CD4-positive, alpha-beta T cell treated with Interleukin-17A for 1 hour (primary cell): Measurements from ENCODE around the gene OR52M1.

ENCODE experiments used
- DNase-seq: peaks from one replicate; pipeline ENCODE4 v3.0.0-alpha.2; 2020

The OR52M1 gene

GRCh38 chr11:4576880-4577279, 31.9 kb downstream of the OR52M1 start:
- no peak for DNase-seq

DNA sequence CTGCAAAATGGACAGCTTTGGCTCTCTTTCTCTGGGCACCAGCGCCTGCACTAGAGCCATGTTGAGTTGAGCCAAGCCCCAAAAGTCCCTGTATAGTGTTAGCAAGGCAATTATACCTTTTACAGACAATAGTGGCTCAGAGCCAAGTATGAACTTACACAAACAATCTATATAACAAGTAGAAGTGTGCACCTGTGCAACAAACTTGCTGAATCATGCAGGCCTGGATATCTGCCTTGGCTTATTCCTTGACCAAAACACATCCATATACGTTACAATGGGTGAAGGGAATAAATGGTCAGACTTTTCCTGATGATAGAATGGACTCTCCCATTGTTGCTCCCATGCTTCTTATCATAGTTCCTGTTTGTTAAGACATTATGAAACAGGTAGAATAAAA, 32.8 kb downstream of the OR52M1 start:
- no peak for DNase-seq

GRCh38 chr11:4578624-4579023, 33.6 kb downstream of the OR52M1 start:
- no peak for DNase-seq

- DNase-seq: no peak
Measured at GRCh38 chr11:4580124-4580523, 35.1 kb downstream of the OR52M1 start.

GRCh38 chr11:4581443-4581842, 36.5 kb downstream of the OR52M1 start, which contains the start of gene OR52I2:
OR52I2 (plus strand) TSS chr11:4581743.
- DNase-seq: no peak

DNA sequence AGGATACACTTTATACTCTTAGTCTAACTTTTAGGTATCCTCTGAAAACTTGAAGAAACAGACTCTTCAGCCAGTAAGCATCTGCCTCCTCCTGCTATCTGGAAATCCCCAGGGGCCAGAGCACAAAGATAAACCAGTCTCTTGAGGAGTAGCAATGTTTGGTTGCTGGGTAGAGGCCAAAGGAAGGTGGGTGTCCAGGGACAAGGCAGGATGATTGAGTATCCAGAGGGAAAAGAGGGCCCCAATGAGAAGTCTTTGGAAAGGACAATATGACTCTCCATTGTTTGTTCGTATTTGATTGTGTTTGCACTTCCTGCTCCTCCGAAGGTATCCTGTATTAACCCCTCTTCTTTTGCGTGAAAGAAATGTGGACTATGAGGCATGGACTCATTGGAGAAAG, 44.0 kb downstream of the OR52M1 start:
- no peak for DNase-seq

GRCh38 chr11:4593739-4594138, 48.7 kb downstream of the OR52M1 start, which contains the start of gene OR52I1:
OR52I1 (plus strand) TSS chr11:4594039; CDS start chr11:4594039, 0 bp downstream.
- DNase-seq: no peak
